CD14-positive monocyte (primary cell): ENCODE measurements around the gene CST9. TPM values are rescaled to one million over a fixed set of nuclear protein-coding genes. Genes with fewer than 3 reads are reported as not detected.

ENCODE experiments used
- DNase-seq, 3 donors: peaks; one replicate each; pipeline ENCODE4 v3.0.0-alpha.2; 2011 to 2022
- H2AFZ ChIP-seq: 2 replicates; pipeline ENCODE4 v1.6.0; 2012; ENCODE audit warnings: mild to moderate bottlenecking, low read depth, low read length, inconsistent platforms; ENCODE audit not compliant: insufficient read depth, poor library complexity, severe bottlenecking
- H3K27ac ChIP-seq, 2 donors: 1 replicate in 1 of 2; 2 replicates in 1 of 2; pipeline ENCODE4 v1.5.1; 2012 to 2013; ENCODE audit warnings: low read length in 2 of 2, control low read depth in 1 of 2, inconsistent platforms in 1 of 2, low read depth in 1 of 2, mild to moderate bottlenecking in 1 of 2
- H3K27me3 ChIP-seq, 2 donors: one replicate each; pipeline versions ENCODE4 v1.6.0 to v1.6.1; 2011 to 2013; ENCODE audit warnings: low read length in 2 of 2; ENCODE audit not compliant: control insufficient read depth in 2 of 2, insufficient read depth in 2 of 2
- H3K36me3 ChIP-seq, 2 donors: replicated peaks in 1 of 2; 1 replicate in 1 of 2; 2 replicates in 1 of 2; pipeline versions ENCODE4 v1.5.1 to v1.6.1; 2012 to 2013; ENCODE audit warnings: low read length in 2 of 2, control low read depth in 1 of 2, inconsistent platforms in 1 of 2, mild to moderate bottlenecking in 1 of 2; ENCODE audit not compliant: insufficient read depth in 2 of 2, control insufficient read depth in 1 of 2
- H3K4me1 ChIP-seq, 2 donors: 1 replicate in 1 of 2; 2 replicates in 1 of 2; pipeline versions ENCODE4 v1.5.1 to v1.6.1; 2012 to 2013; ENCODE audit warnings: low read length in 2 of 2, control low read depth in 1 of 2, inconsistent platforms in 1 of 2, mild to moderate bottlenecking in 1 of 2, moderate library complexity in 1 of 2; ENCODE audit not compliant: insufficient read depth in 2 of 2, control insufficient read depth in 1 of 2
- H3K4me2 ChIP-seq: replicated peaks from 2 replicates; pipeline ENCODE3; 2012; ENCODE audit warnings: low read length, moderate library complexity, mild to moderate bottlenecking; ENCODE audit not compliant: poor library complexity, severe bottlenecking; ENCODE audit errors: extremely low read depth
- H3K4me3 ChIP-seq, 3 experiments: fragments of 200-600 bp in 1 of 3; sonication (generic) in 1 of 3; replicated peaks in 1 of 3; 1 replicate in 2 of 3; 2 replicates in 1 of 3; pipeline ENCODE4 v1.5.1; 2011 to 2013; ENCODE audit warnings: low read length in 3 of 3, mild to moderate bottlenecking in 3 of 3, control low read depth in 2 of 3, low read depth in 2 of 3, inconsistent platforms in 1 of 3, moderate library complexity in 1 of 3
- H3K79me2 ChIP-seq: 2 replicates; pipeline ENCODE4 v1.6.0; 2012; ENCODE audit warnings: mild to moderate bottlenecking, control low read depth, inconsistent platforms, low read length, moderate library complexity; ENCODE audit not compliant: insufficient read depth
- H3K9ac ChIP-seq: 2 replicates; pipeline ENCODE4 v1.6.0; 2017; ENCODE audit warnings: low read length, mild to moderate bottlenecking; ENCODE audit not compliant: insufficient read depth, poor library complexity, severe bottlenecking
- H3K9me3 ChIP-seq, 2 donors: replicated peaks in 1 of 2; 1 replicate in 1 of 2; 2 replicates in 1 of 2; pipeline versions ENCODE4 v1.5.1 to v1.6.1; 2012 to 2013; ENCODE audit warnings: low read length in 2 of 2, control low read depth in 1 of 2; ENCODE audit not compliant: control insufficient read depth in 1 of 2, insufficient read depth in 1 of 2
- H4K20me1 ChIP-seq: 2 replicates; pipeline ENCODE4 v1.6.0; 2012; ENCODE audit warnings: mild to moderate bottlenecking, low read length, control low read depth, moderate library complexity; ENCODE audit not compliant: insufficient read depth
- H3K27ac Mint-ChIP-seq, 7 donors: one replicate each; pipeline ENCODE4 v1.8.0; 2020; ENCODE audit warnings: mild to moderate bottlenecking in 7 of 7, mixed read lengths in 7 of 7, moderate library complexity in 6 of 7, inconsistent platforms in 2 of 7
- H3K27me3 Mint-ChIP-seq, 3 donors: one replicate each; pipeline ENCODE4 v1.8.0; 2021 to 2022; ENCODE audit warnings: low read depth in 3 of 3, mild to moderate bottlenecking in 3 of 3, mixed read lengths in 3 of 3, moderate library complexity in 3 of 3, inconsistent platforms in 1 of 3
- H3K36me3 Mint-ChIP-seq, 2 donors: one replicate each; pipeline ENCODE4 v1.8.0; 2020; ENCODE audit warnings: mixed read lengths in 2 of 2, inconsistent platforms in 1 of 2, mild to moderate bottlenecking in 1 of 2
- H3K4me1 Mint-ChIP-seq: one replicate; pipeline ENCODE4 v1.8.0; 2020; ENCODE audit warnings: mild to moderate bottlenecking, mixed read lengths
- H3K4me3 Mint-ChIP-seq, 2 donors: one replicate each; pipeline ENCODE4 v1.8.0; 2020; ENCODE audit warnings: mild to moderate bottlenecking in 2 of 2, mixed read lengths in 2 of 2, moderate library complexity in 1 of 2
- H3K9me3 Mint-ChIP-seq, 7 donors: one replicate each; pipeline ENCODE4 v1.8.0; 2020 to 2022; ENCODE audit warnings: mixed read lengths in 7 of 7, mild to moderate bottlenecking in 6 of 7, moderate library complexity in 6 of 7, inconsistent platforms in 2 of 7
- WGBS: methylation state at CpG from one replicate; pipeline ENCODE4 v1.1.5; 2013; ENCODE audit warnings: missing lambda C conversion rate; ENCODE audit not compliant: insufficient coverage; 5-methylcytosine and 5-hydroxymethylcytosine counted together
- intact Hi-C, 2 donors: fragments of 100-400 bp; cut with micrococcal nuclease; formaldehyde crosslinking; loops; one replicate each; pipeline versions ENCODE4 v1.15.0 to v1.15.1; 2023
- polyA plus RNA-seq, 3 donors: library from polyadenylated mRNA; depleted of rRNA in 1 of 3; unstranded in 2 of 3; stranded (reverse) in 1 of 3; fragments of 300-500 nt in 2 of 3; fragments of >200 nt in 1 of 3; fragmentation: Illumina TruSeq in 2 of 3; gene quantifications; 1 replicate in 2 of 3; 2 replicates in 1 of 3; pipeline ENCODE4 v1.2.3, GENCODE V29; 2012 to 2021
- TF ChIP-seq, protein P1 (sequence below): fragments of 200-600 bp; IDR thresholded peaks from one replicate; pipeline ENCODE4 v1.8.0; 2022; ENCODE audit warnings: antibody characterized with exemption, mild to moderate bottlenecking

The CST9 gene
- polyA plus RNA-seq, 3 donors = 0.13 TPM; not detected in 2

DNA sequence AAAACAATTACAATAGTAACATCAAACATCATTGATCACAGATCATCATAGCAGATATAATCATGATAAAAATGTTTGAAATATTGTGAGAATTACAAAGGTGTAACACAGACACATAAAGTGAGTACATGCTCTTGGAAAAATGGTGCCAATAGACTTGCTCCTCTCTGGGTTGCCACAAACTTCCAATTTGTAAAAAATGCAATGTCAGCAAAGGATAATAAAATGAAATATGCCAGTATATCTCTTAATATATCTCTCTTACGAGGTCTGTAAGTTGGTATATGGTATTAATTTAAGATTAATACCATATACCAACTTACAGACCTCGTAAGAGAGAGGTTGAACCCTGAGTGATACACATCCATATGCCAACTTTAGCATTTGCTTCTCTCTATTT lies 45.4 kb upstream of the CST9 start:
- Mint-ChIP-seq H3K27ac (no peak overlapping the region), H3K36me3 (peaks cover 0 to 4% of the 10 kb centered on the region in 2 donors), H3K27me3 (peaks cover 0 to 2% (median 0%) of the 10 kb centered on the region in 3 donors), H3K4me3 (no peak overlapping the region), H3K4me1 (peaks cover 67% of the 10 kb centered on the region), H3K9me3 (peaks cover 0 to 2% (median 0%) of the 10 kb centered on the region in 7 donors)
- intact Hi-C loops = no loop called here
- H3K9ac ChIP-seq = no peak overlapping the region
- no CpG with 5 or more reads among the region's 2 CpGs for WGBS
- H3K4me2 ChIP-seq = no peak overlapping the region
- TF ChIP-seq, protein P1, sequence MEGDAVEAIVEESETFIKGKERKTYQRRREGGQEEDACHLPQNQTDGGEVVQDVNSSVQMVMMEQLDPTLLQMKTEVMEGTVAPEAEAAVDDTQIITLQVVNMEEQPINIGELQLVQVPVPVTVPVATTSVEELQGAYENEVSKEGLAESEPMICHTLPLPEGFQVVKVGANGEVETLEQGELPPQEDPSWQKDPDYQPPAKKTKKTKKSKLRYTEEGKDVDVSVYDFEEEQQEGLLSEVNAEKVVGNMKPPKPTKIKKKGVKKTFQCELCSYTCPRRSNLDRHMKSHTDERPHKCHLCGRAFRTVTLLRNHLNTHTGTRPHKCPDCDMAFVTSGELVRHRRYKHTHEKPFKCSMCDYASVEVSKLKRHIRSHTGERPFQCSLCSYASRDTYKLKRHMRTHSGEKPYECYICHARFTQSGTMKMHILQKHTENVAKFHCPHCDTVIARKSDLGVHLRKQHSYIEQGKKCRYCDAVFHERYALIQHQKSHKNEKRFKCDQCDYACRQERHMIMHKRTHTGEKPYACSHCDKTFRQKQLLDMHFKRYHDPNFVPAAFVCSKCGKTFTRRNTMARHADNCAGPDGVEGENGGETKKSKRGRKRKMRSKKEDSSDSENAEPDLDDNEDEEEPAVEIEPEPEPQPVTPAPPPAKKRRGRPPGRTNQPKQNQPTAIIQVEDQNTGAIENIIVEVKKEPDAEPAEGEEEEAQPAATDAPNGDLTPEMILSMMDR = no peak
- DNase-seq = no peak
- no peak overlapping the region for H2AFZ ChIP-seq
- H3K36me3 ChIP-seq = no peaks in the 10 kb centered on the region
- H3K4me3 ChIP-seq = no peak overlapping the region
- H3K79me2 ChIP-seq = no peaks in the 10 kb centered on the region
- H3K4me1 ChIP-seq = peaks cover 69 to 70% of the 10 kb centered on the region in 2 donors
- no peaks in the 10 kb centered on the region for H4K20me1 ChIP-seq
- H3K27ac ChIP-seq = no peak overlapping the region
- no peaks in the 10 kb centered on the region for H3K9me3 ChIP-seq
- no peaks in the 10 kb centered on the region for H3K27me3 ChIP-seq

DNA sequence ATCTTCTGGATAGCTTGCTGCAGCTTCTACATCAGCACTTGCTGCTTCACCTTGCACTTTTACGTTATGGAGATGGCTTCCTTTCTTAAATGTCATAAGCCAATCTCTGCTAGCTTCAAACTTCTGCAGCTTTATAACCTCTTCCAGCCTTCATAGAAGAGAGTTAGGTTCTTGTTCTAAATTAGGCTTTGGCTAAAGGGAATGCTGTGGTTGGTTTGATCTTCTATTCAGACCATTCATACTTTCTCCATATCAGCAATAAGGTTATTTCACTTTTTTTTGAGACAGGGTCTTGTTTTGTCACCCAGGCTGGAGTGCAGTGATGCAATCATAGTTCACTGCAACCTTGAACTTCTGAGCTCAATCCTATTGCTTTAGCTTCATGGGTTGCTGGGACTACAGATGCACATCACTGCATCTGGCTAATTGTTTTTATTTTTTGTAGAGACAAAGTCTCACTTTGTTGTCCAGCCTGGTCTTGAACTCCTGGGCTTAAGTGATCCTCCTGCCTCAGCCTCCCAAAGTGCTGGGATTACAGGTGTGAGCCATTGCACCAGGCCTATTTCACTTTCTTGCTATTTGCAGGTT lies 44.2 kb upstream of the CST9 start:
- no peak overlapping the region for H3K4me3 Mint-ChIP-seq
- intact Hi-C loops = no loop called here
- H2AFZ ChIP-seq = no peak overlapping the region
- no peaks in the 10 kb centered on the region for H3K27me3 ChIP-seq
- H3K36me3 Mint-ChIP-seq = peaks cover 0 to 4% of the 10 kb centered on the region in 2 donors
- peak overlapping the region in 1 of 7 donors; percentile 36 for H3K27ac Mint-ChIP-seq
- H3K36me3 ChIP-seq = no peaks in the 10 kb centered on the region
- H3K4me3 ChIP-seq = no peak overlapping the region
- peaks cover 0 to 2% (median 0%) of the 10 kb centered on the region in 7 donors for H3K9me3 Mint-ChIP-seq
- no peak overlapping the region for H3K9ac ChIP-seq
- no peak overlapping the region for H3K27ac ChIP-seq
- no peaks in the 10 kb centered on the region for H4K20me1 ChIP-seq
- H3K9me3 ChIP-seq = no peaks in the 10 kb centered on the region
- peaks cover 0 to 2% (median 0%) of the 10 kb centered on the region in 3 donors for H3K27me3 Mint-ChIP-seq
- TF ChIP-seq, protein P1 = no peak
- no peaks in the 10 kb centered on the region for H3K79me2 ChIP-seq
- no peak for DNase-seq
- peaks cover 63% of the 10 kb centered on the region for H3K4me1 Mint-ChIP-seq
- 100% methylated on average over 1 of the region's 1 CpG for WGBS
- H3K4me2 ChIP-seq = no peak overlapping the region
- peaks cover 61 to 70% of the 10 kb centered on the region in 2 donors for H3K4me1 ChIP-seq
